ENCODE measurements around the gene SEMA3B. TPM values are rescaled to one million over a fixed set of nuclear protein-coding genes. Genes with fewer than 3 reads are reported as not detected.

SEMA3B gene
- total RNA-seq, 1 donor from 2014 or later = 0.26 TPM

- DNase-seq (ENCODE audit: low read depth in 2 of 2) = no peak
Measured at GRCh38 chr3:50327129-50327528, 58.2 kb downstream of the SEMA3B start.

Other genes with a start within 250 kb of the SEMA3B start
- gene RBM5, start 180.2 kb upstream of the SEMA3B start, total RNA-seq = 108 and 148 TPM in 2 replicates
- 15.7 and 29.8 TPM in 2 replicates for gene SEMA3F, start 113.8 kb upstream of the SEMA3B start, total RNA-seq
- under 0.01 TPM in 1 of 2 replicates, not detected in the other for gene GNAT1, start 77.5 kb upstream of the SEMA3B start, total RNA-seq
- gene SLC38A3, start 63.9 kb upstream of the SEMA3B start, total RNA-seq = under 0.01 TPM in 2 replicates
- gene GNAI2, start 32.9 kb upstream of the SEMA3B start, total RNA-seq = 390 and 560 TPM in 2 replicates
- not detected in 2 replicates for gene LSMEM2, start 9.9 kb downstream of the SEMA3B start, total RNA-seq
- gene IFRD2, start 23.3 kb downstream of the SEMA3B start, total RNA-seq = 117 and 130 TPM in 2 replicates
- 17.5 and 23.6 TPM in 2 replicates for gene HYAL3, start 30.3 kb downstream of the SEMA3B start, total RNA-seq
- 4.0 and 4.5 TPM in 2 replicates for gene NAA80, start 30.3 kb downstream of the SEMA3B start, total RNA-seq
- gene HYAL1, start 34.4 kb downstream of the SEMA3B start, total RNA-seq = 4.6 and 6.7 TPM in 2 replicates
- 384 and 564 TPM in 2 replicates for gene HYAL2, start 53.6 kb downstream of the SEMA3B start, total RNA-seq
- gene TUSC2, start 59.1 kb downstream of the SEMA3B start, total RNA-seq = 20.7 and 22.3 TPM in 2 replicates
- gene RASSF1, start 71.7 kb downstream of the SEMA3B start, total RNA-seq = 12.6 and 23.9 TPM in 2 replicates
- under 0.01 and 0.25 TPM in 2 replicates for gene ZMYND10, start 76.6 kb downstream of the SEMA3B start, total RNA-seq
- gene NPRL2, start 81.6 kb downstream of the SEMA3B start, total RNA-seq = 12.3 and 16.9 TPM in 2 replicates
- gene CYB561D2, start 81.7 kb downstream of the SEMA3B start, total RNA-seq = 18.9 and 23.9 TPM in 2 replicates
- 27.0 and 43.9 TPM in 2 replicates for gene TMEM115, start 90.4 kb downstream of the SEMA3B start, total RNA-seq
- gene CACNA2D2, start 234.5 kb downstream of the SEMA3B start, total RNA-seq = under 0.01 TPM in 2 replicates